Occipital lobe (tissue), 2 donors: Measurements from ENCODE around the gene OAS2. TPM values are rescaled to one million over a fixed set of nuclear protein-coding genes. Genes with fewer than 3 reads are reported as not detected.
"Not testable (repeated sequence)": the region's sequence is repeated elsewhere in the genome, so short reads cannot be mapped to it uniquely, and the experiment has no call there.

ENCODE experiments used
- DNase-seq: peaks from one replicate; lab custom pipeline; 2025; lab: John Stamatoyannopoulos, UW
- total RNA-seq: library from RNA; depleted of rRNA; stranded (reverse); fragments of >200 nt; gene quantifications from one replicate; pipeline ENCODE4 v1.2.3, GENCODE V29; 2014

Gene OAS2
- total RNA-seq, 1 donor from 2014 or later = 2.0 TPM

GRCh38 chr12:112980491-112981158 is 2.3 kb downstream of the OAS2 start:
- no peak for DNase-seq

- no peak for DNase-seq
Observed at GRCh38 chr12:112985642-112986290, 7.4 kb downstream of the OAS2 start.

DNA sequence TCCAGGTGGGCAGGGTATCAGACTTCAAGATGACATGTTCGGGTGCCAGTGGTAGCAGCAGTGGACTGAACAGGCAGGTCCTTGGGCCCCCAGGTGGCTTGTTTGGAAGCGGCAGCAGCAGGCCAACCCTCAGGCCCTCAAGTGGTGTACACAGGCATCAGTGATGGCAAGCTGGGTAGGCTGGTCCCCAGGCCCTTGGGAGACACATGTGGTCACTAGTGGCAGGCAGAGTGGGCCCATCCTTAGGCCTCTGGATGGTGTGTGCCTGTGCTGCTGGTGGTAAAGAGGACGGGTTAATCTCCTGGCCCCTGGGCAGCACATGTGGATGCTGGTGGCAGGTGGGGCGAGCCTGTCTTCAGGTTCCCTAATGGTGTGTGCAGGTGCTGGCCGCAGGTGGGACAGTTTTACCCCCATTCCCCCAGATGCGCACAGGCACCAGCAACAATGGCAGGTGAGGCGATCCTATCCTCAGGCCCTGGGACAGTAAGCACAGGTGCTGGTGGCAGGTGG is 8.0 kb downstream of the OAS2 start:
- DNase-seq = no peak

- DNase-seq = no peak
Observed at GRCh38 chr12:112987561-112987960, 9.2 kb downstream of the OAS2 start.

DNA sequence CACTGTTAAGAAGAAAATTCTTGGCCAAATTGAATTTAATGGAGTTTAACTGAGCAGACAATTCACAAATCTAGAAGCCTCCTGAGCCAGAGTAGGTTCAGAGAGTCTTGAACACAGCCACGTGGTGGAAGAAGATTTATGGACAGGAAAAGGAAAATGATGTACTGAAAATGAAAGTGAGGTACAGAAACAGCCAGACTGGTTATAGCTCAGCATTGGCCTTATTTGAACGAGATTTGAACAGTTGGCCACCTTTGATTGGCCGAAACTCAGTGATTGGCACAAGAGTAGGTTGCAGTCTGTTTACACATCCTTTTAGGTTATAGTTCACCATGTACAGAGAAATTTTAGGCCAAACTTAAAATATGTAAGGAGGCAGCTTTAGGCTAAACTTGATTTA is 9.9 kb downstream of the OAS2 start:
- DNase-seq = no peak

GRCh38 chr12:112988823-112989385 is 10.6 kb downstream of the OAS2 start:
- DNase-seq = not testable (repeated sequence)

- no peak for DNase-seq
Observed at GRCh38 chr12:112989806-112990205, 11.5 kb downstream of the OAS2 start.

DNA sequence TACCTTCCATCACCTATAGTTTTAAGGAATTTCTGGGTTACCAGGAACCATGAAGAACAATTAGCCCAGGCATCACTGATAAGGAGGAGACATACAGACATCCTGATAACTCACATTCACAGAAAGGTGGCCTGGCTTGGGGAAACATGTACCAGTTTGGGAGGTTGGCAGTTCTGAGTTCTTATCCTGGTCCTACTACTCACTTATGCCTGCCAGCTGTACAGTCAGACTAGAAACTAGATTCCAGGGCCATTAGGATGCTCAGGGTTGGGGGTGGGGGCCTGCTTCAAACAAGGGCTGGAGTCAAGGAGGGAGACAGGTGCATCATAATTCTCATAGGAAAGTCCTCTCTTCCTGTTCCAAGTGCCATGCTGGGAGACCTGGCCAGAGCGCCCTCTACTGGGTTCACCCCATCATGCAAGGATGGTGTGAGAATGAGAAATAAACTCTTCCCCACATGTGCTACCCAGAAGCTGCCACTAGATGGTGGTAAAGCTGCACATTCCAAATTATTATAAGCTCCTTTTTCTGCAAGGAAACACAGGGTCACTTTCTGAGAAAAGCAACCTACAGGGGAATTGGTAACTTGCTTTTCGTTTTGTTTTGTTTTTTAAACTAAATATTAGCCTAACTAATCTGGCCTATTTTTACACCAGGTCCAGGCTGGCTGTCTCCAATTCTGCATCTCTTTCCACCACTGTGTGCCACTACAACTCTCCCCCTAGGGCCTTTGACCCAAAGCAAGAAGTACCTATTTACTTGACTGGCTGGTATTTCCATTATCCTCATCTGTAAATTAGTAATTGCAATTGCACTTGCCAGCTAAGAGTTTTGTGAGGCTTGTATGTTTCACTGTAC is 14.5 kb downstream of the OAS2 start:
- no peak for DNase-seq

DNA sequence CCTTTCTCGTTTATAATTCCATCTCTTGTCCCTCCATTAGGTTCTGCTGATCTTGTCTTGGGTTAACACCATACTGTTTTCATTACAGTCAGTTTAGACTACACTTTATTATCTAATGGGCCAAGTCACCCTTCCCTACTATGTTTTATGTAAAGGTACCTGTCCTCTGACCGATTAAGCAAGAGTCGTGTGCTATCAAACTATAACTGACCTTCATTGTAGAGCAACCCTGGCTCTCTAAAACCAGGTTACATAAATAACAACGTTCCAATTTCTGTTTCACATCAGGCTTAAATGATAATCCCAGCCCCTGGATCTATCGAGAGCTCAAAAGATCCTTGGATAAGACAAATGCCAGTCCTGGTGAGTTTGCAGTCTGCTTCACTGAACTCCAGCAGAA is 16.7 kb downstream of the OAS2 start:
- no peak for DNase-seq

GRCh38 chr12:112996501-112996900 is 18.2 kb downstream of the OAS2 start:
- DNase-seq = no peak

GRCh38 chr12:112997506-112997905 is 19.2 kb downstream of the OAS2 start:
- no peak for DNase-seq

DNA sequence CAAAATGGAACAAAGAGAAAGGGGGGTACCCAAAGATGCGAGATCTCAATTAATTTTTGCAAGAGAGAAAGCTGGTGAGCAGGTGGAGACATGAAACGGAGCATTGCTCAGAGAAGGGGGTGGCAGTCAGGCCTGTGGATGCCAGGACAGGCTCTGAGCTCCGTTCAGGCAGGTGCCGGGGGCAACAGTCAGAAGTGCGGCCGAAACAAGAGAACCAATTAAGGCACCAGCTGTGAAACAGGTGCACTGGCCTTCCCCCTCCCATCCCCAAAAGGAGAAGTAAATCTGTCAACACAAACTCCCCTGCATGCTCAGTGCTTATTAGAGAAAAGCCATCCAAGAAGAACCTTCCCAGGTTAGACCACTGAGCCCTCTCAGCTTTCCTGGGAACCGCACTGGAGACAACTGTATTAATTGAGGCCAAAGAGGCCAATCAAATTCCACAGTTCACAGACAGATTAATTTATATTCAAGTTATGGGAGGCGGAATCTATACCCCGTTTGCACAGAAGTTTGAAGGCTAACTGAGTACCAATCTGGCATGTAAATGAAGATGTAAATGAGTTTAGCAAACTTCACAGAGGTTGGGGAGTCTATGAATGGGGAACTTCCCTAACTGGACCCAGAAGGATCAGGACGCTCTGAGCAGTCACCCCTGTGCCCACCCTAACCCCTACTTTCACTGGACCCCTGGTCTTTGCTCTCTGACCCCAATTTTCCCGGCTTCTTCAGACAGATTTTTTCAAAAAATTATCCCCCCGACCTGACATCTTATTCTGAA is 20.9 kb downstream of the OAS2 start:
- DNase-seq = no peak

- DNase-seq = no peak
Observed at GRCh38 chr12:113000433-113000832, 22.1 kb downstream of the OAS2 start.

DNA sequence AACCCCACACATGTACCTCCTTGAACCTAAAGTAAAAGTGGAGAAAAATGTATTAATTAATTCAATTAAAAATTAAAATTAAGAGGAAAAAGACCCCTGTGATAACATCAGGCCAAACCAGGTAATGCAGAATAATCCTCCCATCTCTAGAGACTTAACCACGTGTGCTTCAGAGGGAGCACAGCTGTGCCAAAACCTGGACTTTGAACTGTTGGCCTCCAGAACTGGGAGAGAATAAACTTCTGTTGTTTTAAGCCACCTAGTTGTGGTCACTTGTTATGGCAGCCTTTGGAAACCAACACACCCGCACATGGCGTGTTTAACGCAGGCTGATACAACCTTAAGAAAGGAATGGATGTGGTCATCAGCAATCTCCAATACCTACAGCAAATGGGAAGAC is 23.8 kb downstream of the OAS2 start:
- no peak for DNase-seq

- no peak for DNase-seq
Observed at GRCh38 chr12:113002676-113003075, 24.4 kb downstream of the OAS2 start.

GRCh38 chr12:113003636-113004035 is 25.3 kb downstream of the OAS2 start:
- no peak for DNase-seq

GRCh38 chr12:113005762-113006161 is 27.4 kb downstream of the OAS2 start:
- DNase-seq = no peak

DNA sequence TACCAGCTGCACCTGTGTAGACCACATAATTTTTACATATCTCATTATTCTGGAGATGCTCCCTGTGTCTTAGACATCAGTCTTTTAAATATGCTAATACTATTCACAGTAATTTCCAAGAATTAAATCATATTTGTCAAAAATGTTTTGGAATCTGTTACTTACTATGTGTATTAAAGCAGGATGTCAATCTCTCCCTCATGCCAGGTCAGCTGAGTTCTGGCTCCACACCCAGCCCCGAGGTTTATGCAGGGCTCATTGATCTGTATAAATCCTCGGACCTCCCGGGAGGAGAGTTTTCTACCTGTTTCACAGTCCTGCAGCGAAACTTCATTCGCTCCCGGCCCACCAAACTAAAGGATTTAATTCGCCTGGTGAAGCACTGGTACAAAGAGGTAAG is 27.9 kb downstream of the OAS2 start:
- no peak for DNase-seq

GRCh38 chr12:113006641-113007040 is 28.3 kb downstream of the OAS2 start:
- no peak for DNase-seq

- no peak for DNase-seq
Observed at GRCh38 chr12:113007166-113007565, 28.8 kb downstream of the OAS2 start.

GRCh38 chr12:113010701-113011100 is 32.4 kb downstream of the OAS2 start:
- DNase-seq = no peak
